ENCODE results near the gene LAMB1. TPM values are rescaled to one million over a fixed set of nuclear protein-coding genes. Genes with fewer than 3 reads are reported as not detected.

Gene LAMB1
- total RNA-seq, 1 experiment from 2014 or later: 101 TPM

GRCh38 chr7:108024538-108024937 is 21.6 kb upstream of the LAMB1 start:
- Histone ChIP-seq H3K9me3 (ENCODE audit: low read length) (no peaks in the 10 kb centered on the region), H4K20me1 (ENCODE audit: low read length) (no peaks in the 10 kb centered on the region), H3K27ac (ENCODE audit: low read length) (no peak overlapping the region), H3K9me2 (replicated peaks; ENCODE audit: low read length) (no peaks in the 10 kb centered on the region), H2AFZ (ENCODE audit: low read length) (no peak overlapping the region), H3K4me1 (ENCODE audit: insufficient read depth, low read length) (peaks cover 6% of the 10 kb centered on the region; the same call in 1 of the 2 replicates), H3K4me3 (ENCODE audit: low read length) (no peak overlapping the region), H3K27me3 (ENCODE audit: low read length) (no peaks in the 10 kb centered on the region), H3K4me2 (ENCODE audit: low read length) (no peak overlapping the region), H3K79me2 (ENCODE audit: low read length) (no peaks in the 10 kb centered on the region), H3K9ac (ENCODE audit: low read length) (no peak overlapping the region), H3K36me3 (ENCODE audit: low read depth, low read length) (no peaks in the 10 kb centered on the region), H3F3A (ENCODE audit: low read length, unreplicated experiment) (no peaks in the 10 kb centered on the region)
- ATAC-seq (no peak), DNase-seq (no peak)
- POLR2A ChIA-PET (ENCODE audit: unreplicated experiment): no interaction called here
- TF ChIP-seq EZH2 (IDR thresholded peaks at IDR 0.05; ENCODE audit: low read length, unreplicated experiment): no peak
- TF ChIP-seq CTCF (conservative IDR thresholded peaks at IDR 0.05; ENCODE audit: low read depth, low read length): no peak
- no peak for TF ChIP-seq EZH2phosphoT487 (IDR thresholded peaks at IDR 0.05; ENCODE audit: borderline replicate concordance, low read length)
- no TSS peak for BruUV-seq (replicated peaks)
- intact Hi-C loops (cut with micrococcal nuclease): no loop called here
- CTCF ChIA-PET: no interaction called here

- H3K36me3 ChIP-seq (ENCODE audit: low read depth, low read length): no peaks in the 10 kb centered on the region
- CTCF ChIA-PET: no interaction called here
- no peak overlapping the region for H3K4me3 ChIP-seq (ENCODE audit: low read length)
- no peaks in the 10 kb centered on the region for H3K79me2 ChIP-seq (ENCODE audit: low read length)
- POLR2A ChIA-PET (ENCODE audit: unreplicated experiment): interaction anchor here (0.6 kb wide), 1 partner anchor 11 kb away, joined by 9 read pairs; no protein-coding TSS in a partner anchor
- no peaks in the 10 kb centered on the region for H3K9me3 ChIP-seq (ENCODE audit: low read length)
- H3K27ac ChIP-seq (ENCODE audit: low read length): no peak overlapping the region
- H4K20me1 ChIP-seq (ENCODE audit: low read length): no peaks in the 10 kb centered on the region
- no peak overlapping the region for H2AFZ ChIP-seq (ENCODE audit: low read length)
- no peak for ATAC-seq
- peaks cover under 1% of the 10 kb centered on the region for H3F3A ChIP-seq (ENCODE audit: low read length, unreplicated experiment)
- no peaks in the 10 kb centered on the region for H3K9me2 ChIP-seq (replicated peaks; ENCODE audit: low read length)
- no TSS peak for BruUV-seq (replicated peaks)
- intact Hi-C loops (cut with micrococcal nuclease): no loop called here
- H3K4me1 ChIP-seq (ENCODE audit: insufficient read depth, low read length): peaks cover 24% of the 10 kb centered on the region
- TF ChIP-seq CTCF (conservative IDR thresholded peaks at IDR 0.05; ENCODE audit: low read depth, low read length): no peak
- TF ChIP-seq EZH2 (IDR thresholded peaks at IDR 0.05; ENCODE audit: low read length, unreplicated experiment): no peak
- no peak for TF ChIP-seq EZH2phosphoT487 (IDR thresholded peaks at IDR 0.05; ENCODE audit: borderline replicate concordance, low read length)
- H3K27me3 ChIP-seq (ENCODE audit: low read length): no peaks in the 10 kb centered on the region
- H3K9ac ChIP-seq (ENCODE audit: low read length): no peak overlapping the region
- no peak for DNase-seq
- H3K4me2 ChIP-seq (ENCODE audit: low read length): no peak overlapping the region
Measured at GRCh38 chr7:108020585-108020984, 17.6 kb upstream of the LAMB1 start.

- Histone ChIP-seq H3K36me3 (ENCODE audit: low read depth, low read length) (no peaks in the 10 kb centered on the region), H2AFZ (ENCODE audit: low read length) (no peak overlapping the region), H3K9ac (ENCODE audit: low read length) (no peak overlapping the region), H3F3A (ENCODE audit: low read length, unreplicated experiment) (peaks cover 9% of the 10 kb centered on the region), H3K27ac (ENCODE audit: low read length) (no peak overlapping the region), H3K4me2 (ENCODE audit: low read length) (no peak overlapping the region), H3K79me2 (ENCODE audit: low read length) (no peaks in the 10 kb centered on the region), H3K9me2 (replicated peaks; ENCODE audit: low read length) (no peaks in the 10 kb centered on the region), H3K4me1 (ENCODE audit: insufficient read depth, low read length) (peaks cover 42% of the 10 kb centered on the region), H3K9me3 (ENCODE audit: low read length) (no peaks in the 10 kb centered on the region), H3K4me3 (ENCODE audit: low read length) (no peak overlapping the region), H3K27me3 (ENCODE audit: low read length) (no peaks in the 10 kb centered on the region), H4K20me1 (ENCODE audit: low read length) (no peaks in the 10 kb centered on the region)
- intact Hi-C loops (cut with micrococcal nuclease): loop anchor here (5.0 to 10.0 kb wide), 3 partner anchors 49 to 854 kb away; partner anchors contain the start of genes DLD and HBP1
- ATAC-seq (no peak), DNase-seq (no peak)
- no TSS peak for BruUV-seq (replicated peaks)
- ChIA-PET POLR2A (ENCODE audit: unreplicated experiment) (no interaction called here), CTCF (no interaction called here)
- no peak for TF ChIP-seq CTCF (conservative IDR thresholded peaks at IDR 0.05; ENCODE audit: low read depth, low read length)
- TF ChIP-seq EZH2phosphoT487 (IDR thresholded peaks at IDR 0.05; ENCODE audit: borderline replicate concordance, low read length): no peak
- no peak for TF ChIP-seq EZH2 (IDR thresholded peaks at IDR 0.05; ENCODE audit: low read length, unreplicated experiment)
Measured at GRCh38 chr7:108018668-108019067, 15.7 kb upstream of the LAMB1 start.
